H1 (cell line): Measurements from ENCODE around the gene ATP1A3. TPM values are rescaled to one million over a fixed set of nuclear protein-coding genes. Genes with fewer than 3 reads are reported as not detected.

ENCODE experiments used
- CTCF ChIA-PET: fragments of 300-600 bp; sonication (Branson Sonifier 250); formaldehyde crosslinking; loops from one replicate; lab custom pipeline; 2021; ENCODE audit not compliant: partially characterized antibody; lab: Charles Lee
- POLR2A ChIA-PET: fragments of 300-600 bp; sonication (Branson Sonifier 250); formaldehyde crosslinking; loops from one replicate; lab custom pipeline; 2021; ENCODE audit warnings: inconsistent platforms; ENCODE audit not compliant: partially characterized antibody; lab: Charles Lee
- DNase-seq, 2 experiments: peaks; one replicate each; pipeline versions ENCODE4 v3.0.0 to v3.0.0-alpha.2; 2010 to 2022; ENCODE audit warnings: low spot score in 2 of 2, low read depth in 1 of 2, mixed read lengths in 1 of 2
- FAIRE-seq: peaks from 2 replicates; lab custom pipeline; 2011; peaks lifted over from hg19 to GRCh38; lab: Jason Lieb, UNC
- H2AFZ ChIP-seq: 2 replicates; pipeline ENCODE4 v1.8.1; 2012; ENCODE audit warnings: low read length, inconsistent platforms
- H2AK5ac ChIP-seq: 2 replicates; pipeline ENCODE4 v1.6.1; 2013; ENCODE audit warnings: low read depth, low read length
- H2BK120ac ChIP-seq: replicated peaks from 2 replicates; pipeline ENCODE3; 2013; ENCODE audit warnings: low read depth, low read length, inconsistent platforms
- H2BK12ac ChIP-seq: 2 replicates; pipeline ENCODE4 v1.6.1; 2013; ENCODE audit warnings: low read depth, low read length
- H2BK15ac ChIP-seq: 2 replicates; pipeline ENCODE4 v1.6.1; 2013; ENCODE audit warnings: low read length
- H2BK20ac ChIP-seq: 2 replicates; pipeline ENCODE4 v1.6.1; 2013; ENCODE audit warnings: low read length
- H2BK5ac ChIP-seq: 2 replicates; pipeline ENCODE4 v1.6.1; 2013; ENCODE audit warnings: low read depth, low read length
- H3K14ac ChIP-seq: 2 replicates; pipeline ENCODE4 v1.6.1; 2013; ENCODE audit warnings: inconsistent platforms; ENCODE audit not compliant: insufficient read length
- H3K18ac ChIP-seq: 2 replicates; pipeline ENCODE4 v1.6.1; 2013; ENCODE audit warnings: low read length; ENCODE audit errors: extremely low read depth
- H3K23ac ChIP-seq: 2 replicates; pipeline ENCODE4 v1.6.1; 2013; ENCODE audit warnings: inconsistent platforms; ENCODE audit not compliant: insufficient read length
- H3K23me2 ChIP-seq: 2 replicates; pipeline ENCODE4 v1.6.1; 2013; ENCODE audit warnings: low read depth, low read length
- H3K27ac ChIP-seq: 2 replicates; pipeline ENCODE4 v1.6.1; 2011; ENCODE audit warnings: low read depth, low read length, inconsistent platforms
- H3K27me3 ChIP-seq, 4 experiments: replicated peaks in 1 of 4; 1 replicate in 1 of 4; 2 replicates in 3 of 4; pipeline versions ENCODE4 v1.6.1 to v1.8.1; 2011 to 2013; ENCODE audit warnings: low read length in 3 of 4, mild to moderate bottlenecking in 3 of 4, inconsistent platforms in 2 of 4, mixed read lengths in 2 of 4, moderate library complexity in 1 of 4; ENCODE audit not compliant: control insufficient read depth in 3 of 4, insufficient read depth in 3 of 4; ENCODE audit errors: extremely low read depth in 1 of 4
- H3K36me3 ChIP-seq, 4 experiments: 2 replicates each; pipeline versions ENCODE4 v1.6.1 to v1.8.1; 2011 to 2013; ENCODE audit warnings: mild to moderate bottlenecking in 4 of 4, low read length in 3 of 4, moderate library complexity in 2 of 4, control low read depth in 1 of 4, inconsistent platforms in 1 of 4; ENCODE audit not compliant: insufficient read depth in 4 of 4, control insufficient read depth in 2 of 4
- H3K4ac ChIP-seq: replicated peaks from 2 replicates; pipeline ENCODE3; 2013; ENCODE audit warnings: low read length, low read depth, mixed read lengths, inconsistent platforms; ENCODE audit not compliant: insufficient read length
- H3K4me1 ChIP-seq, 4 experiments: replicated peaks in 1 of 4; 1 replicate in 1 of 4; 2 replicates in 3 of 4; pipeline versions ENCODE4 v1.6.1 to v1.8.1; 2011 to 2013; ENCODE audit warnings: low read length in 3 of 4, inconsistent platforms in 2 of 4, mixed read lengths in 1 of 4; ENCODE audit not compliant: insufficient read depth in 4 of 4, control insufficient read depth in 3 of 4
- H3K4me2 ChIP-seq, 2 experiments: 2 replicates each; pipeline versions ENCODE4 v1.6.1 to v1.8.1; 2011 to 2013; ENCODE audit warnings: low read depth in 2 of 2, low read length in 2 of 2, control low read depth in 1 of 2, inconsistent platforms in 1 of 2, mild to moderate bottlenecking in 1 of 2; ENCODE audit not compliant: insufficient read depth in 1 of 2
- H3K4me3 ChIP-seq, 4 experiments: fragments of 200-600, 300-600 bp in 1 of 4; sonication (generic), shearing (Covaris generic), sonication (Bioruptor Twin) in 1 of 4; 2 replicates each; pipeline versions ENCODE4 v1.5.1 to v1.8.1; 2011 to 2016; ENCODE audit warnings: low read length in 4 of 4, low read depth in 3 of 4, control low read depth in 2 of 4, inconsistent platforms in 2 of 4, mild to moderate bottlenecking in 2 of 4, mixed read lengths in 1 of 4, moderate library complexity in 1 of 4; ENCODE audit not compliant: insufficient read depth in 2 of 4; ENCODE audit errors: extremely low read depth in 1 of 4
- H3K56ac ChIP-seq: replicated peaks from 2 replicates; pipeline ENCODE3; 2013; ENCODE audit warnings: low read depth, mild to moderate bottlenecking, mixed read lengths, low read length, inconsistent platforms; ENCODE audit not compliant: insufficient read length
- H3K79me1 ChIP-seq: 2 replicates; pipeline ENCODE4 v1.6.1; 2013; ENCODE audit warnings: low read depth, low read length, control low read depth
- H3K79me2 ChIP-seq, 2 experiments: 2 replicates each; pipeline versions ENCODE4 v1.6.1 to v1.8.1; 2012 to 2013; ENCODE audit warnings: low read length in 2 of 2, mild to moderate bottlenecking in 2 of 2, inconsistent platforms in 1 of 2; ENCODE audit not compliant: insufficient read depth in 2 of 2, control insufficient read depth in 1 of 2
- H3K9ac ChIP-seq, 4 experiments: replicated peaks in 1 of 4; 1 replicate in 1 of 4; 2 replicates in 3 of 4; pipeline versions ENCODE4 v1.6.1 to v1.8.1; 2011 to 2013; ENCODE audit warnings: low read depth in 3 of 4, low read length in 3 of 4, control low read depth in 2 of 4, mild to moderate bottlenecking in 2 of 4, moderate library complexity in 2 of 4, inconsistent platforms in 1 of 4; ENCODE audit errors: extremely low read depth in 1 of 4
- H3K9me3 ChIP-seq, 2 experiments: 2 replicates each; pipeline versions ENCODE4 v1.6.1 to v1.8.1; 2012 to 2013; ENCODE audit warnings: mild to moderate bottlenecking in 2 of 2, moderate library complexity in 2 of 2, control low read depth in 1 of 2, inconsistent platforms in 1 of 2, low read depth in 1 of 2, low read length in 1 of 2, mixed read lengths in 1 of 2; ENCODE audit not compliant: insufficient read depth in 2 of 2
- H4K20me1 ChIP-seq, 2 experiments: replicated peaks in 1 of 2; 2 replicates each; pipeline versions ENCODE3 to v1.8.1; 2011 to 2013; ENCODE audit warnings: inconsistent platforms in 2 of 2, low read length in 2 of 2, mild to moderate bottlenecking in 1 of 2; ENCODE audit not compliant: insufficient read depth in 2 of 2, control insufficient read depth in 1 of 2
- H4K5ac ChIP-seq: 2 replicates; pipeline ENCODE4 v1.6.1; 2013; ENCODE audit warnings: low read length, low read depth, mixed read lengths, inconsistent platforms; ENCODE audit not compliant: insufficient read length
- H4K8ac ChIP-seq: 2 replicates; pipeline ENCODE4 v1.8.0; 2013; ENCODE audit warnings: mild to moderate bottlenecking, moderate library complexity, low read length, inconsistent platforms; ENCODE audit not compliant: insufficient read depth; ENCODE audit errors: extremely low read depth
- H4K91ac ChIP-seq: replicated peaks from 2 replicates; pipeline ENCODE3; 2013; ENCODE audit warnings: low read length, mixed read lengths, inconsistent platforms; ENCODE audit not compliant: insufficient read length
- CTBP2 ChIP-seq: IDR thresholded peaks from 2 replicates; pipeline ENCODE4 v1.7.0; 2011; ENCODE audit warnings: borderline replicate concordance, mild to moderate bottlenecking, moderate library complexity, mixed read lengths, low read length; ENCODE audit not compliant: insufficient read depth, insufficient read length
- EZH2 ChIP-seq: fragments of 200-600 bp; sonication (generic); IDR thresholded peaks from 2 replicates; pipeline ENCODE4 v1.7.1; 2012; ENCODE audit warnings: low read depth, mild to moderate bottlenecking, moderate library complexity, low read length, inconsistent platforms; ENCODE audit not compliant: severe bottlenecking
- NANOG ChIP-seq: IDR thresholded peaks from 2 replicates; pipeline ENCODE4 v1.6.1; 2011; ENCODE audit warnings: low read length, low read depth, mild to moderate bottlenecking, inconsistent platforms; ENCODE audit not compliant: insufficient read depth, poor library complexity, severe bottlenecking
- POLR2A ChIP-seq, 2 experiments: IDR thresholded peaks; 1 replicate in 1 of 2; 2 replicates in 1 of 2; pipeline ENCODE4 v1.6.1; 2011; ENCODE audit warnings: low read depth in 2 of 2, low read length in 2 of 2, mild to moderate bottlenecking in 2 of 2; ENCODE audit errors: control extremely low read depth in 1 of 2
- POU5F1 ChIP-seq: IDR thresholded peaks from 2 replicates; pipeline ENCODE4 v1.6.1; 2011; ENCODE audit warnings: low read depth, mild to moderate bottlenecking, low read length, moderate library complexity
- RNF2 ChIP-seq: fragments of 200-900, 300-1000 bp; sonication (generic); IDR thresholded peaks from 2 replicates; pipeline ENCODE4 v1.7.1; 2016; ENCODE audit warnings: borderline replicate concordance, low read depth, mild to moderate bottlenecking, antibody characterized with exemption, low read length; ENCODE audit not compliant: poor library complexity, severe bottlenecking; ENCODE audit errors: missing control alignments
- SUZ12 ChIP-seq: fragments of 200-600 bp; sonication (generic); IDR thresholded peaks from 2 replicates; pipeline ENCODE4 v1.6.1; 2012; ENCODE audit warnings: mild to moderate bottlenecking, inconsistent platforms, low read length, moderate library complexity, mixed read lengths
- TEAD4 ChIP-seq: IDR thresholded peaks from 2 replicates; pipeline ENCODE4 v1.6.1; 2012; ENCODE audit warnings: low read depth, low read length, inconsistent platforms, mixed read lengths
- WGBS, 2 experiments: shearing (Covaris generic) in 1 of 2; methylation state at CpG; one replicate each; pipeline versions ENCODE4 v1.1.6 to v1.1.7; 2013 to 2015; ENCODE audit warnings: low lambda C conversion rate in 2 of 2, mixed read lengths in 2 of 2, inconsistent platforms in 1 of 2, low coverage in 1 of 2, missing lambda C conversion rate in 1 of 2; ENCODE audit not compliant: insufficient replicate concordance in 2 of 2, insufficient coverage in 1 of 2, insufficient read length in 1 of 2; ENCODE audit errors: extremely low coverage in 1 of 2, missing lambda C conversion rate in 1 of 2; 5-methylcytosine and 5-hydroxymethylcytosine counted together
- polyA plus RNA-seq, 7 experiments: library from polyadenylated mRNA; depleted of rRNA in 3 of 7; stranded (reverse) in 5 of 7; unstranded in 2 of 7; fragments of >200 nt in 5 of 7; fragments of 200-250 nt in 2 of 7; gene quantifications; 1 replicate in 5 of 7; 2 replicates in 1 of 7; 4 replicates in 1 of 7; pipeline versions ENCODE4 v1.2.1 to v1.2.3, GENCODE V29; 2011 to 2013; ENCODE audit warnings: missing spikeins in 2 of 7, mixed read lengths in 2 of 7
- total RNA-seq: library from RNA; stranded (reverse); fragmentation: NEBNext Ultra II Directional; extraction: Animal tissue kit (Norgen Biotek cat#: 25700); gene quantifications from 2 replicates; pipeline ENCODE4 v1.2.1, GENCODE V29; 2021

ATP1A3 gene
- total and polyA plus RNA-seq, 2 of the 8 experiments (the other 6 are each of a cell fraction or from before 2014, with no cell fraction given) = 11.1 to 41.2 TPM

DNA sequence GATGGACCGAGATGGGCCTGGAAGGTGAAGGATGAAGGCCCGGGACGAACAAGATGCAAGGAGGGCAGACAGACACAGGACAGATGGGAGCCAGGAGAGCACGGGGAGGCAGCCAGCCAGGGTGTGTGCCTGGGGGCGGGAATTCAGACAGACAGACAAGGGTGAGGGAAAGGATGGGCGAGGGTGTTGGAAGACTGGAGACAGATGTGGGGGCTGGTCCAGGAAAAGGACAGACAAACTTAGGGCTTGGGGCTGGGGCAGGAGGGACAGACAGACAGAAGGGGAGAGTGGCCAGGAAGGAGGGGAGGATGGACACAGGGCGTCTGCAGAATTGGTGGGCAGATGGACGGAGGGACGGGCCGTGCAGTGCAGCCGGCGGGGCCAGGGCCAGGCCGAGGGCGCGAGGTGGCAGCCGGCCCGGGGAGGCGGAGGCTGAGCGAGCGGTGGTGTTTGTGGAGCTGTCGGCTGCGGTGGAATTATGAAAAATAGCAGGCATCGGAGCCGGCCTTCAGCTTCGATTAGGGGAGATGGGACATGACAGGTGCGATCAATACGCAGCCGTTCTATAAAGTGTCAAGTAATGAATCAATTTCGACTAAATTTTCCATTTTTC, 61.2 kb downstream of the ATP1A3 start:
- ChIA-PET CTCF (interaction anchor here (0.7 to 7.0 kb wide), 6 partner anchors 12 to 59 kb away, joined by 3 to 51 read pairs (median 10); no protein-coding TSS in a partner anchor), POLR2A (interaction anchor here (1.0 to 9.6 kb wide), 3 partner anchors 61 to 69 kb away, joined by 3 to 71 read pairs (median 19); no protein-coding TSS in a partner anchor)
- WGBS, 2 experiments = 48% methylated on average over 29 of the region's 29 CpGs; no CpG with 5 or more reads in 1 of the 2 experiments
- Histone ChIP-seq H4K8ac (0 out of 2 replicates have a peak overlapping the region, but pooled peaks have one; percentile 0), H3K23ac (no peak overlapping the region), H3K27me3 (peaks cover 56 to 97% (median 91%) of the 10 kb centered on the region in 4 experiments), H2BK5ac (no peak overlapping the region), H3K79me1 (no peaks in the 10 kb centered on the region), H4K91ac (no peak overlapping the region), H3K4me1 (peaks cover 6 to 20% (median 13%) of the 10 kb centered on the region in 4 experiments), H3K56ac (no peak overlapping the region), H3K18ac (no peak overlapping the region), H3K23me2 (peaks cover 12% of the 10 kb centered on the region), H3K36me3 (no peaks in the 10 kb centered on the region; a peak in 1 of 8 replicates), H2BK120ac (no peak overlapping the region), H4K5ac (no peak overlapping the region), H3K9me3 (no peaks in the 10 kb centered on the region), H3K79me2 (no peaks in the 10 kb centered on the region), H3K4ac (no peak overlapping the region), H3K9ac (no peak overlapping the region), H2BK12ac (no peak overlapping the region), H3K4me3 (no peak overlapping the region), H3K4me2 (peak overlapping the region in 1 of 2 experiments; percentile 32; a peak in 2 of 4 replicates), H3K14ac (no peak overlapping the region), H2BK15ac (no peak overlapping the region), H2AK5ac (peak overlapping the region; percentile 47; the same call in 1 of the 2 replicates), H3K27ac (no peak overlapping the region), H4K20me1 (peaks cover 3 to 30% of the 10 kb centered on the region in 2 experiments), H2AFZ (no peak overlapping the region), H2BK20ac (peak overlapping the region; percentile 32; the same call in 1 of the 2 replicates)
- no peak for FAIRE-seq
- no peak for DNase-seq
- TF ChIP-seq RNF2 (peak; percentile 70), CTBP2 (no peak), SUZ12 (0 out of 2 replicates have a peak, but pooled peaks have one; percentile 36), POU5F1 (no peak), EZH2 (peak; percentile 57), TEAD4 (no peak), POLR2A (IDR thresholded peaks at IDR 0.05; ENCODE audit: control extremely low read depth in 1 of 2, low read depth in 2 of 2, low read length in 2 of 2) (no peak), NANOG (no peak)
